ENCODE measurements around the gene LIM2. TPM values are rescaled to one million over a fixed set of nuclear protein-coding genes. Genes with fewer than 3 reads are reported as not detected.
"Not testable (repeated sequence)": the region's sequence is repeated elsewhere in the genome, so short reads cannot be mapped to it uniquely, and the experiment has no call there.

The LIM2 gene
- total RNA-seq, 1 experiment from 2014 or later = not detected

- Histone ChIP-seq H3K4me1 (ENCODE audit: low read length) (peaks cover 58% of the 10 kb centered on the region), H3K4me2 (ENCODE audit: low read depth, low read length, poor library complexity, severe bottlenecking) (peak overlapping the region; percentile 59), H3K9ac (ENCODE audit: low read length) (peak overlapping the region; percentile 69), H3K79me2 (ENCODE audit: low read length) (peaks cover 19% of the 10 kb centered on the region), H3K36me3 (ENCODE audit: insufficient read depth, low read length) (peaks cover 16% of the 10 kb centered on the region), H3K27ac (ENCODE audit: low read length) (peak overlapping the region; percentile 96), H3K4me3 (ENCODE audit: low read length) (peak overlapping the region; percentile 23; the same call in 1 of the 2 replicates)
- H4K20me1 ChIP-seq (ENCODE audit: insufficient read depth, low read depth, low read length); H2AFZ ChIP-seq (ENCODE audit: low read length); H3K27me3 ChIP-seq (ENCODE audit: low read length); H3K9me3 ChIP-seq (ENCODE audit: low read length); H3K9me2 ChIP-seq (replicated peaks; ENCODE audit: insufficient read depth, low read length): not testable (repeated sequence)
- DNase-seq = peak; percentile 93
Measured at GRCh38 chr19:51420511-51420910, 32.7 kb upstream of the LIM2 start.

- peaks cover 32% of the 10 kb centered on the region for H3K36me3 ChIP-seq (ENCODE audit: insufficient read depth, low read length)
- DNase-seq = no peak
- no peaks in the 10 kb centered on the region for H3K9me2 ChIP-seq (replicated peaks; ENCODE audit: insufficient read depth, low read length)
- H3K4me2 ChIP-seq (ENCODE audit: low read depth, low read length, poor library complexity, severe bottlenecking) = peak overlapping the region; percentile 85
- no peaks in the 10 kb centered on the region; the same call in 1 of the 2 replicates for H4K20me1 ChIP-seq (ENCODE audit: insufficient read depth, low read depth, low read length)
- H2AFZ ChIP-seq (ENCODE audit: low read length) = no peak overlapping the region
- H3K4me1 ChIP-seq (ENCODE audit: low read length) = peaks cover 74% of the 10 kb centered on the region
- H3K79me2 ChIP-seq (ENCODE audit: low read length) = peaks cover 28% of the 10 kb centered on the region
- H3K9me3 ChIP-seq (ENCODE audit: low read length) = no peaks in the 10 kb centered on the region
- no peaks in the 10 kb centered on the region for H3K27me3 ChIP-seq (ENCODE audit: low read length)
- H3K27ac ChIP-seq (ENCODE audit: low read length) = peak overlapping the region; percentile 96
- H3K9ac ChIP-seq (ENCODE audit: low read length) = peak overlapping the region; percentile 97
- no peak overlapping the region for H3K4me3 ChIP-seq (ENCODE audit: low read length)
Measured at GRCh38 chr19:51418707-51419106, 30.9 kb upstream of the LIM2 start.

DNA sequence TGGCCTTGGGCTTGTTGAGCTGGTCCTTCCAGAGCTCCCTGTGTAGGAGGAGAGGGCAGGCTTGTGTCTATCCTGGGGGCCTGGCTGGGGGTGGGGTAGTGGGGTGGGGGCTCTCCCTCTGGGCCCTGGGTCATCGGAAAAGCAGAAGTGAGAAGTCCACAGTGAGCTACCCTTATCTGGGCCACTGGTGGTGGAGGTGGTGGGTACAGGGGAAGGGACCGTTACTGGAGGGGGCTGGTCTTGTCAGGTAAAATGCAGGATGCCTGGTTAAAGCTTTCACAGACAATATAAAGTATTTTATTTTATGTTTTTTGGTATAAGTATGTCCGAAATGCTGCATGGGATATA lies 30.0 kb upstream of the LIM2 start:
- peak overlapping the region; percentile 96 for H3K27ac ChIP-seq (ENCODE audit: low read length)
- peaks cover 28% of the 10 kb centered on the region for H3K79me2 ChIP-seq (ENCODE audit: low read length)
- peak overlapping the region; percentile 97 for H3K9ac ChIP-seq (ENCODE audit: low read length)
- DNase-seq = no peak
- H3K4me3 ChIP-seq (ENCODE audit: low read length) = peak overlapping the region; percentile 80
- peaks cover 84% of the 10 kb centered on the region for H3K4me1 ChIP-seq (ENCODE audit: low read length)
- no peaks in the 10 kb centered on the region for H3K9me2 ChIP-seq (replicated peaks; ENCODE audit: insufficient read depth, low read length)
- H3K36me3 ChIP-seq (ENCODE audit: insufficient read depth, low read length) = peaks cover 41% of the 10 kb centered on the region
- no peak overlapping the region for H2AFZ ChIP-seq (ENCODE audit: low read length)
- no peaks in the 10 kb centered on the region for H3K27me3 ChIP-seq (ENCODE audit: low read length)
- peak overlapping the region; percentile 85 for H3K4me2 ChIP-seq (ENCODE audit: low read depth, low read length, poor library complexity, severe bottlenecking)
- H3K9me3 ChIP-seq (ENCODE audit: low read length) = no peaks in the 10 kb centered on the region
- peaks cover 5% of the 10 kb centered on the region; the same call in 1 of the 2 replicates for H4K20me1 ChIP-seq (ENCODE audit: insufficient read depth, low read depth, low read length)

DNA sequence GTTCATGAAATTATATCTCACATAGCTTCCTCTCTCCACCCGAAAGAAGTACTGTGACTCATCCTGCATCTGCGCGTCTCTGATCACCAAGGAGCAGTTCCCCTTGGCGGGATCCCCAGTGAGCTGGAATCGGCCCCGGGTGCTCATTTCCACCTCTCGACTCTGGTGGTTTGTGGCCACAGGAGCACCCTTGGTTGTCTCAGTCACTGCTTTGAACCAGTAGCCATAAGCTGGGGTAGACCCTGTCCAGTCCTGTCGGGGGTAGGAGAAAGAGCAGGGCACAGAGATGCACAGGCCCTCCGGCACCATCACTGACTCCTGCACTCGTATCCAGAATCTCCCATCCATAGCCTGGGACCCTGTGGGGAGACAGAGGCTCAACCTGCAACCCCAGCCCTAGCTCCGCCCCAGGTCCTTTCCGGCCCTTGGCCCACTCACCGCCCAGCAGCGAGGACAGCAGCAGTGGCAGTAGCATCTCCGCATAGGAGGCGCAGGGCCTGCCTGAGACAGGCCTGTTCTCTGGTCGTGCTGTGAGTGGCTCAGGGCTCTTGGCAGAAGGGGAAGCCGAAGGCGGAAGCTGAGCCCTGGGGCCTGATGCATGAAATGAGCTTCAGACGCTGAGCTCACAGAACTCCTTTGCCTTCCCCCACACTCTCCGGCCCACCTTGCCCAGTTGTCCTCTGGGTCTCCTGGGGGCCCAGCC lies 29.5 kb upstream of the LIM2 start, which contains the start of gene SIGLEC10:
Gene SIGLEC10, minus strand, starts transcription at position 536 of the 703 bp plus-strand sequence. Its CDS starts 61 bp downstream, at position 475.
- Histone ChIP-seq H3K9me2 (replicated peaks; ENCODE audit: insufficient read depth, low read length) (no peaks in the 10 kb centered on the region), H2AFZ (ENCODE audit: low read length) (no peak within 1 kb of the TSS), H3K4me1 (ENCODE audit: low read length) (peaks cover 87% of the 10 kb centered on the region), H3K9ac (ENCODE audit: low read length) (peak within 1 kb of the TSS; percentile 97), H3K79me2 (ENCODE audit: low read length) (peaks cover 28% of the 10 kb centered on the region), H3K9me3 (ENCODE audit: low read length) (no peaks in the 10 kb centered on the region), H3K36me3 (ENCODE audit: insufficient read depth, low read length) (peaks cover 43% of the 10 kb centered on the region), H3K4me2 (ENCODE audit: low read depth, low read length, poor library complexity, severe bottlenecking) (peak within 1 kb of the TSS; percentile 85), H4K20me1 (ENCODE audit: insufficient read depth, low read depth, low read length) (peaks cover 5% of the 10 kb centered on the region; the same call in 1 of the 2 replicates), H3K27ac (ENCODE audit: low read length) (peak within 1 kb of the TSS; percentile 96), H3K27me3 (ENCODE audit: low read length) (no peaks in the 10 kb centered on the region), H3K4me3 (ENCODE audit: low read length) (peak within 1 kb of the TSS; percentile 80)
- peak; percentile 98 for DNase-seq

DNA sequence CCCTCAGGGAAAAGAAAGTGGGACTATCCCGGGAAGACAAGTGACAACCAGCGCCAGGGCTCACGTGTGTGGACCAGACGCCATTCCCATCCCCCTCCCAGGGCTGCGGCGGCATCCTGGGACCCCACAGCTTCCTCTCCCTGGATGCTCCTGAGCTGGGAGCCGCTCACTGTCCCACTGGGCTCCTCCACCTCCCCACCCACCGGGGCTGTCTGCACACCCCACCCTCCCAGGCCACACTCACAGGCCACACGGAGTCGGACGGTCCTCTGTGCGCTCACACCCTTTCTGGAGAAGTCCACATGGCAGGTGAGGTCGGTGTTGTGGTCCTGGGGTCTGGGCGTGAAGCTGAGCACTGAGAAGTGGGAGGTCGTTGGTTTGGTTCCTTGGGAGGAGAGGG lies 28.6 kb upstream of the LIM2 start:
- peaks cover 85% of the 10 kb centered on the region for H3K4me1 ChIP-seq (ENCODE audit: low read length)
- not testable (repeated sequence) for H3K9me3 ChIP-seq (ENCODE audit: low read length); H2AFZ ChIP-seq (ENCODE audit: low read length); H3K9me2 ChIP-seq (replicated peaks; ENCODE audit: insufficient read depth, low read length); H3K27me3 ChIP-seq (ENCODE audit: low read length); DNase-seq; H4K20me1 ChIP-seq (ENCODE audit: insufficient read depth, low read depth, low read length)
- peaks cover 43% of the 10 kb centered on the region for H3K36me3 ChIP-seq (ENCODE audit: insufficient read depth, low read length)
- H3K27ac ChIP-seq (ENCODE audit: low read length) = peak overlapping the region; percentile 96
- H3K9ac ChIP-seq (ENCODE audit: low read length) = peak overlapping the region; percentile 97
- peak overlapping the region; percentile 80 for H3K4me3 ChIP-seq (ENCODE audit: low read length)
- peaks cover 28% of the 10 kb centered on the region for H3K79me2 ChIP-seq (ENCODE audit: low read length)
- peak overlapping the region; percentile 85 for H3K4me2 ChIP-seq (ENCODE audit: low read depth, low read length, poor library complexity, severe bottlenecking)

DNA sequence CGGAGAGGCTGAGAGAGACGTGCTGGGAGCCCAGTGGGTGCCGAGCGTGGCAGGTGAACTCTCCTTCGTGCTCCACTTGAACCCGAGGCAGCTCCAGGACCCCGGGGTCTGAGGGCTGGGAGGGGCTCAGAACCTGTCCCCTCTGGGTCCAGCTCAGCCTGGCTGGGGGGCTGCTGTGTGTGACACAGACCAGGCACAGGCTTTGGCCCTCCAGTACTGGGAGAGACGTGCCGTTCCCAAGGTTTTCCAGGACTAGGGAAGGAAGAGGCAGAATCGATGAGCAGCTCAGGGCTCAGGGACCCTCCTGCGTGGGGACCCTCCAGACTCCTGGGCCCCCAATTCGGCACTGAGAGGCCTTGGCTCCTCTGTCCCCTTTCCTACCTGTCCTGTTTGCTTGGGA lies 27.4 kb upstream of the LIM2 start:
- Histone ChIP-seq H3K4me3 (ENCODE audit: low read length) (peak overlapping the region; percentile 80; the same call in 1 of the 2 replicates), H3K27me3 (ENCODE audit: low read length) (no peaks in the 10 kb centered on the region), H2AFZ (ENCODE audit: low read length) (no peak overlapping the region), H3K79me2 (ENCODE audit: low read length) (peaks cover 28% of the 10 kb centered on the region), H3K9ac (ENCODE audit: low read length) (peak overlapping the region; percentile 97), H3K36me3 (ENCODE audit: insufficient read depth, low read length) (peaks cover 49% of the 10 kb centered on the region), H3K9me2 (replicated peaks; ENCODE audit: insufficient read depth, low read length) (no peaks in the 10 kb centered on the region), H3K4me1 (ENCODE audit: low read length) (peaks cover 83% of the 10 kb centered on the region), H3K4me2 (ENCODE audit: low read depth, low read length, poor library complexity, severe bottlenecking) (peak overlapping the region; percentile 85), H4K20me1 (ENCODE audit: insufficient read depth, low read depth, low read length) (peaks cover 5% of the 10 kb centered on the region; the same call in 1 of the 2 replicates), H3K27ac (ENCODE audit: low read length) (peak overlapping the region; percentile 96), H3K9me3 (ENCODE audit: low read length) (no peaks in the 10 kb centered on the region)
- DNase-seq = no peak

- H3K36me3 ChIP-seq (ENCODE audit: insufficient read depth, low read length) = peaks cover 40% of the 10 kb centered on the region
- peaks cover 5% of the 10 kb centered on the region; the same call in 1 of the 2 replicates for H4K20me1 ChIP-seq (ENCODE audit: insufficient read depth, low read depth, low read length)
- peak; percentile 70 for DNase-seq
- H3K4me2 ChIP-seq (ENCODE audit: low read depth, low read length, poor library complexity, severe bottlenecking) = no peak overlapping the region
- H3K9me3 ChIP-seq (ENCODE audit: low read length) = peaks cover 3% of the 10 kb centered on the region; the same call in 1 of the 2 replicates
- H3K9ac ChIP-seq (ENCODE audit: low read length) = no peak overlapping the region
- no peak overlapping the region for H2AFZ ChIP-seq (ENCODE audit: low read length)
- H3K27me3 ChIP-seq (ENCODE audit: low read length) = no peaks in the 10 kb centered on the region
- H3K27ac ChIP-seq (ENCODE audit: low read length) = peak overlapping the region; percentile 96
- H3K79me2 ChIP-seq (ENCODE audit: low read length) = peaks cover 16% of the 10 kb centered on the region
- H3K4me1 ChIP-seq (ENCODE audit: low read length) = peaks cover 88% of the 10 kb centered on the region
- H3K9me2 ChIP-seq (replicated peaks; ENCODE audit: insufficient read depth, low read length) = no peaks in the 10 kb centered on the region
- H3K4me3 ChIP-seq (ENCODE audit: low read length) = no peak overlapping the region
Measured at GRCh38 chr19:51410950-51411748, 23.4 kb upstream of the LIM2 start.

All from Karpas-422 (cell line).